Measurements from ENCODE around the gene KITLG. TPM values are rescaled to one million over a fixed set of nuclear protein-coding genes. Genes with fewer than 3 reads are reported as not detected.

The KITLG gene
- total RNA-seq, 1 experiment from 2014 or later: 570 TPM

GRCh38 chr12:88625356-88625755, 45.1 kb upstream of the KITLG start:
- H3K9me3 ChIP-seq (ENCODE audit: control insufficient read depth in 1 of 2, insufficient read depth in 1 of 2, low read depth in 1 of 2, low read length in 2 of 2): no peaks in the 10 kb centered on the region
- TF ChIP-seq ZFX (IDR thresholded peaks at IDR 0.05): no peak
- no peak for TF ChIP-seq CBX3 (IDR thresholded peaks at IDR 0.05; ENCODE audit: low read depth)
- no peak for TF ChIP-seq SIN3A (IDR thresholded peaks at IDR 0.05; ENCODE audit: low read depth)
- no peak for TF ChIP-seq CEBPB (IDR thresholded peaks at IDR 0.05; ENCODE audit: low read depth)
- no peak for TF ChIP-seq POLR2AphosphoS5 (IDR thresholded peaks at IDR 0.05; ENCODE audit: low read depth, low read length)
- TF ChIP-seq MAX (IDR thresholded peaks at IDR 0.05): no peak
- TF ChIP-seq EGR1 (IDR thresholded peaks at IDR 0.05; ENCODE audit: low read depth): no peak
- no peak for TF ChIP-seq REST (IDR thresholded peaks at IDR 0.05; ENCODE audit: low read depth)
- H3K9me2 ChIP-seq (ENCODE audit: insufficient read depth): no peaks in the 10 kb centered on the region
- H3K27me3 ChIP-seq (ENCODE audit: insufficient read depth, low read length): no peaks in the 10 kb centered on the region
- H3K36me3 ChIP-seq (ENCODE audit: control insufficient read depth in 1 of 2, insufficient read depth in 2 of 2, low read length in 2 of 2): no peaks in the 10 kb centered on the region
- ChIA-PET RAD21 (ENCODE audit: low non-redundant PET in 1 of 2, low total read pairs in 2 of 2, uncharacterized antibody in 2 of 2, unreplicated experiment in 2 of 2) (no interaction called here), POLR2A (no interaction called here), CTCF (no interaction called here)
- DNase-seq (ENCODE audit: low read depth, low spot score) (no peak), ATAC-seq (no peak)
- intact Hi-C loops (cut with micrococcal nuclease): no loop called here
- H2AFZ ChIP-seq (ENCODE audit: low read depth, low read length, poor library complexity, severe bottlenecking): no peak overlapping the region
- H3K4me2 ChIP-seq (ENCODE audit: low read length): no peak overlapping the region
- H3K4me3 ChIP-seq (replicated peaks in 1 of 2; ENCODE audit: low read depth in 1 of 2, low read length in 2 of 2): no peak overlapping the region
- BruUV-seq (replicated peaks): no TSS peak
- H3K27ac ChIP-seq (ENCODE audit: low read depth, low read length): no peak overlapping the region
- no peaks in the 10 kb centered on the region for H3K4me1 ChIP-seq (ENCODE audit: control insufficient read depth in 1 of 2, insufficient read depth in 2 of 2, low read length in 2 of 2)
- H3K79me2 ChIP-seq (ENCODE audit: insufficient read depth, low read length): no peaks in the 10 kb centered on the region
- no peaks in the 10 kb centered on the region for H4K20me1 ChIP-seq (ENCODE audit: insufficient read depth)
- no peak overlapping the region for H3K9ac ChIP-seq (ENCODE audit: low read length)

- BruUV-seq (replicated peaks): no TSS peak
- H4K20me1 ChIP-seq (ENCODE audit: insufficient read depth): no peaks in the 10 kb centered on the region
- no peaks in the 10 kb centered on the region for H3K79me2 ChIP-seq (ENCODE audit: insufficient read depth, low read length)
- no peak overlapping the region for H3K9ac ChIP-seq (ENCODE audit: low read length)
- H3K4me2 ChIP-seq (ENCODE audit: low read length): no peak overlapping the region
- H3K27me3 ChIP-seq (ENCODE audit: insufficient read depth, low read length): no peaks in the 10 kb centered on the region
- DNase-seq (ENCODE audit: low read depth, low spot score) (no peak), ATAC-seq (no peak)
- no peaks in the 10 kb centered on the region for H3K9me2 ChIP-seq (ENCODE audit: insufficient read depth)
- no peak overlapping the region for H3K27ac ChIP-seq (ENCODE audit: low read depth, low read length)
- H3K9me3 ChIP-seq (ENCODE audit: control insufficient read depth in 1 of 2, insufficient read depth in 1 of 2, low read depth in 1 of 2, low read length in 2 of 2): no peaks in the 10 kb centered on the region
- no peak overlapping the region for H3K4me3 ChIP-seq (replicated peaks in 1 of 2; ENCODE audit: low read depth in 1 of 2, low read length in 2 of 2)
- POLR2A ChIA-PET: no interaction called here
- intact Hi-C loops (cut with micrococcal nuclease): no loop called here
- H3K36me3 ChIP-seq (ENCODE audit: control insufficient read depth in 1 of 2, insufficient read depth in 2 of 2, low read length in 2 of 2): no peaks in the 10 kb centered on the region
- no peaks in the 10 kb centered on the region for H3K4me1 ChIP-seq (ENCODE audit: control insufficient read depth in 1 of 2, insufficient read depth in 2 of 2, low read length in 2 of 2)
- RAD21 ChIA-PET (ENCODE audit: low non-redundant PET in 1 of 2, low total read pairs in 2 of 2, uncharacterized antibody in 2 of 2, unreplicated experiment in 2 of 2): no interaction called here
- H2AFZ ChIP-seq (ENCODE audit: low read depth, low read length, poor library complexity, severe bottlenecking): no peak overlapping the region
- CTCF ChIA-PET: no interaction called here
- TF ChIP-seq SRF (IDR thresholded peaks at IDR 0.05; ENCODE audit: low read depth) (no peak), ZBTB33 (IDR thresholded peaks at IDR 0.05; ENCODE audit: extremely low read depth, insufficient replicate concordance, low read length) (no peak), ZFX (IDR thresholded peaks at IDR 0.05) (no peak), ATF3 (IDR thresholded peaks at IDR 0.05) (no peak), ZNF274 (IDR thresholded peaks at IDR 0.05; ENCODE audit: low read depth, low read length) (no peak), CTCF (IDR thresholded peaks at IDR 0.05 in 2 of 3, conservative IDR thresholded peaks at IDR 0.05 in 1 of 3; ENCODE audit: borderline replicate concordance in 1 of 3, insufficient read depth in 1 of 3, low read depth in 2 of 3, low read length in 2 of 3) (no peak), RAD21 (IDR thresholded peaks at IDR 0.05; ENCODE audit: low read depth) (no peak)
Observed at GRCh38 chr12:88624911-88625310, 44.6 kb upstream of the KITLG start.

Data from HCT116 (cell line).